Right lobe of liver (tissue), 6 donors: ENCODE results near the gene TBC1D24. TPM values are rescaled to one million over a fixed set of nuclear protein-coding genes. Genes with fewer than 3 reads are reported as not detected.

Experiments used
- ATAC-seq, 4 donors: fragments of 200-7000 bp; cut with Tn5 transposase; one replicate each; pipeline ENCODE4 v1.9.1; 2020; ENCODE audit warnings: mild to moderate bottlenecking in 4 of 4, moderate library complexity in 4 of 4
- DNase-seq, 3 donors: peaks; one replicate each; pipeline ENCODE4 v3.0.0-alpha.2; 2020
- H3K27ac ChIP-seq, 3 donors: fragments of 200-600 bp; one replicate each; pipeline ENCODE4 v1.8.0; 2022
- H3K27me3 ChIP-seq, 2 donors: fragments of 200-600 bp; one replicate each; pipeline ENCODE4 v1.8.0; 2022
- H3K36me3 ChIP-seq, 4 donors: fragments of 200-600 bp; sonication (generic) in 1 of 4; one replicate each; pipeline versions ENCODE4 v1.5.1 to v1.8.0; 2017 to 2022; ENCODE audit warnings: control low read depth in 1 of 4
- H3K4me1 ChIP-seq, 4 donors: fragments of 200-600 bp; sonication (generic) in 1 of 4; one replicate each; pipeline versions ENCODE4 v1.5.1 to v1.8.0; 2017 to 2022; ENCODE audit warnings: control low read depth in 1 of 4
- H3K4me3 ChIP-seq, 3 donors: fragments of 200-600 bp; one replicate each; pipeline ENCODE4 v1.8.0; 2022
- H3K9me3 ChIP-seq, 4 donors: fragments of 200-600 bp; sonication (generic) in 1 of 4; one replicate each; pipeline versions ENCODE4 v1.5.1 to v1.8.0; 2017 to 2022; ENCODE audit warnings: control low read depth in 1 of 4
- POLR2A ChIP-seq: fragments of 450-650 bp; IDR thresholded peaks from one replicate; pipeline ENCODE4 v1.6.1; 2017; ENCODE audit warnings: antibody characterized with exemption, mild to moderate bottlenecking
- WGBS: methylation state at CpG from one replicate; pipeline ENCODE4 v1.1.6; 2018; ENCODE audit warnings: low coverage, low lambda C conversion rate; ENCODE audit not compliant: insufficient coverage; ENCODE audit errors: missing lambda C conversion rate; 5-methylcytosine and 5-hydroxymethylcytosine counted together
- intact Hi-C, 2 donors: fragments of 100-400 bp; cut with DNase I; formaldehyde crosslinking; loops; one replicate each; pipeline versions ENCODE4 v1.11.2 to v1.14.1; 2022
- total RNA-seq, 6 experiments: library from RNA; depleted of rRNA in 2 of 6; stranded (reverse); fragments of >200 nt in 2 of 6; fragmentation: NEBNext Ultra II Directional in 3 of 6; extraction: Animal tissue kit (Norgen Biotek cat#: 25700) in 3 of 6; gene quantifications; one replicate each; pipeline versions ENCODE4 v1.1.0 to v1.2.4, GENCODE V29; 2016 to 2023
- TF ChIP-seq, protein P1 (sequence below), 4 donors: fragments of 200-600 bp in 3 of 4; fragments of 450-650 bp in 1 of 4; IDR thresholded peaks; one replicate each; pipeline versions ENCODE4 v1.5.1 to v1.8.0; 2016 to 2022; ENCODE audit warnings: antibody characterized with exemption in 4 of 4, mild to moderate bottlenecking in 2 of 4
- donor health status: DM: no; HTN: yes; CAD: no.
- donor health status: DM: no; HTN: no; CAD: no.
- donor health status: DM: no; HTN: no; CAD: no.
- donor health status: DM: no; HTN: yes; CAD: no.
- donor health status: DM: no; HTN: yes; CAD: no.

Gene TBC1D24
- total RNA-seq, 6 experiments from 2014 or later = 14.9 to 22.7 (median 17.5) TPM

DNA sequence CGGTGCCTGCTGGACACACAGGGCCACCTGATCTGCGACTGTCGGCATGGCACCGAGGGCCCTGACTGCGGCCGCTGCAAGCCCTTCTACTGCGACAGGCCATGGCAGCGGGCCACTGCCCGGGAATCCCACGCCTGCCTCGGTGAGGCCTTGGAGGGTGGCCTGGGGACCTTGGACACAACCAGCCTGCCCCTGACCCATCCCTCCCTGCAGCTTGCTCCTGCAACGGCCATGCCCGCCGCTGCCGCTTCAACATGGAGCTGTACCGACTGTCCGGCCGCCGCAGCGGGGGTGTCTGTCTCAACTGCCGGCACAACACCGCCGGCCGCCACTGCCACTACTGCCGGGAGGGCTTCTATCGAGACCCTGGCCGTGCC is 2.5 kb upstream of the TBC1D24 start:
- no peak overlapping the region for H3K4me3 ChIP-seq
- H3K36me3 ChIP-seq = no peaks in the 10 kb centered on the region
- H3K27ac ChIP-seq = no peak overlapping the region
- TF ChIP-seq POLR2A = no peak
- TF ChIP-seq, protein P1, sequence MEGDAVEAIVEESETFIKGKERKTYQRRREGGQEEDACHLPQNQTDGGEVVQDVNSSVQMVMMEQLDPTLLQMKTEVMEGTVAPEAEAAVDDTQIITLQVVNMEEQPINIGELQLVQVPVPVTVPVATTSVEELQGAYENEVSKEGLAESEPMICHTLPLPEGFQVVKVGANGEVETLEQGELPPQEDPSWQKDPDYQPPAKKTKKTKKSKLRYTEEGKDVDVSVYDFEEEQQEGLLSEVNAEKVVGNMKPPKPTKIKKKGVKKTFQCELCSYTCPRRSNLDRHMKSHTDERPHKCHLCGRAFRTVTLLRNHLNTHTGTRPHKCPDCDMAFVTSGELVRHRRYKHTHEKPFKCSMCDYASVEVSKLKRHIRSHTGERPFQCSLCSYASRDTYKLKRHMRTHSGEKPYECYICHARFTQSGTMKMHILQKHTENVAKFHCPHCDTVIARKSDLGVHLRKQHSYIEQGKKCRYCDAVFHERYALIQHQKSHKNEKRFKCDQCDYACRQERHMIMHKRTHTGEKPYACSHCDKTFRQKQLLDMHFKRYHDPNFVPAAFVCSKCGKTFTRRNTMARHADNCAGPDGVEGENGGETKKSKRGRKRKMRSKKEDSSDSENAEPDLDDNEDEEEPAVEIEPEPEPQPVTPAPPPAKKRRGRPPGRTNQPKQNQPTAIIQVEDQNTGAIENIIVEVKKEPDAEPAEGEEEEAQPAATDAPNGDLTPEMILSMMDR (IDR thresholded peaks at IDR 0.05) = no peak
- WGBS = no CpG with 5 or more reads among the region's 27 CpGs
- no peaks in the 10 kb centered on the region for H3K27me3 ChIP-seq
- ATAC-seq (no peak), DNase-seq (peak in 1 of 3 donors; percentile 59)
- intact Hi-C loops = no loop called here
- peaks cover 0 to 72% (median 20%) of the 10 kb centered on the region in 4 donors for H3K4me1 ChIP-seq
- H3K9me3 ChIP-seq = no peaks in the 10 kb centered on the region

DNA sequence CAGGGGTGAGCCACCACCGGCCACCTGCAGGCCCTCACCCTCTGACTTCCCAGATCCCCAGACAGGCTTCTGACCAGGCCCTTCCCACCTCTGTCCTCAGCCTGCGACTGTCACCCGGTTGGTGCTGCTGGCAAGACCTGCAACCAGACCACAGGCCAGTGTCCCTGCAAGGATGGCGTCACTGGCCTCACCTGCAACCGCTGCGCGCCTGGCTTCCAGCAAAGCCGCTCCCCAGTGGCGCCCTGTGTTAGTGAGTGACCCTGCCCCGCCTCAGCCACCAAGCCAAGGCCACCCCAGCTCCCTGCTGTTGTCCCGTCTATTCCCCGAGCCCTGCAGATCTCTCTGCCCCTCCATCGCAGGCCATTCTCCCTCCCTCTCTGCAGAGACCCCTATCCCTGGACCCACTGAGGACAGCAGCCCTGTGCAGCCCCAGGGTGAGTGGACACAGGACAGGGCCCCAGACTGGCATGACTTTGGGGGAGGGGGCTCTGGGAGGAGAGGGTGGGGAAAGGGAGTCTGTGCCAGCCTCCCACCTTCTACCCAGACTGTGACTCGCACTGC is 2.0 kb upstream of the TBC1D24 start:
- intact Hi-C loops = no loop called here
- Histone ChIP-seq H3K4me3 (no peak overlapping the region), H3K27me3 (no peaks in the 10 kb centered on the region), H3K27ac (no peak overlapping the region), H3K4me1 (peaks cover 0 to 72% (median 23%) of the 10 kb centered on the region in 4 donors), H3K9me3 (no peaks in the 10 kb centered on the region), H3K36me3 (no peaks in the 10 kb centered on the region)
- TF ChIP-seq POLR2A = no peak
- TF ChIP-seq, protein P1 (IDR thresholded peaks at IDR 0.05) = no peak
- ATAC-seq (peak in 3 of 4 donors; percentile 0 to 2 (median 2)), DNase-seq (peak; percentile 62 to 90 (median 76))
- 63% methylated on average over 9 of the region's 14 CpGs for WGBS

DNA sequence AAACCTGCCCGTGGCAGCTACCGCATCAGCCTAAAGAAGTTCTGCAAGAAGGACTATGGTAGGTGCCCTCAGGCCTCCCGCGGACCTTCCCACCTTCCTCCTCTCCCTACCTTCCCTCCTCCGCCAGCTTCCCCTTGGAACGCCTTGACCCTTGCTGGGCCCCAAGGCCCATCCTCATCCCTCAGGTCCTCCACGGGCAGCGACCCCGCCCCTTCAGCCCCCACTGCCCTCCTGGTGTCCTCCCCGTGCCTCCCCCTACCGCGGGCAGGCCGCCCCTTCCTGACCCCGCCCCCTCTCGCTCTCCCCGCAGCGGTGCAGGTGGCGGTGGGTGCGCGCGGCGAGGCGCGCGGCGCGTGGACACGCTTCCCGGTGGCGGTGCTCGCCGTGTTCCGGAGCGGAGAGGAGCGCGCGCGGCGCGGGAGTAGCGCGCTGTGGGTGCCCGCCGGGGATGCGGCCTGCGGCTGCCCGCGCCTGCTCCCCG is 1.4 kb upstream of the TBC1D24 start:
- WGBS = 18% methylated on average over 2 of the region's 49 CpGs
- Histone ChIP-seq H3K9me3 (no peaks in the 10 kb centered on the region), H3K4me1 (peaks cover 0 to 72% (median 24%) of the 10 kb centered on the region in 4 donors), H3K27me3 (no peaks in the 10 kb centered on the region), H3K4me3 (peak overlapping the region in 1 of 3 donors; percentile 89), H3K36me3 (no peaks in the 10 kb centered on the region), H3K27ac (no peak overlapping the region)
- DNase-seq (peak in 1 of 3 donors; percentile 56), ATAC-seq (no peak)
- intact Hi-C loops = no loop called here
- TF ChIP-seq, protein P1 (IDR thresholded peaks at IDR 0.05) = no peak

DNA sequence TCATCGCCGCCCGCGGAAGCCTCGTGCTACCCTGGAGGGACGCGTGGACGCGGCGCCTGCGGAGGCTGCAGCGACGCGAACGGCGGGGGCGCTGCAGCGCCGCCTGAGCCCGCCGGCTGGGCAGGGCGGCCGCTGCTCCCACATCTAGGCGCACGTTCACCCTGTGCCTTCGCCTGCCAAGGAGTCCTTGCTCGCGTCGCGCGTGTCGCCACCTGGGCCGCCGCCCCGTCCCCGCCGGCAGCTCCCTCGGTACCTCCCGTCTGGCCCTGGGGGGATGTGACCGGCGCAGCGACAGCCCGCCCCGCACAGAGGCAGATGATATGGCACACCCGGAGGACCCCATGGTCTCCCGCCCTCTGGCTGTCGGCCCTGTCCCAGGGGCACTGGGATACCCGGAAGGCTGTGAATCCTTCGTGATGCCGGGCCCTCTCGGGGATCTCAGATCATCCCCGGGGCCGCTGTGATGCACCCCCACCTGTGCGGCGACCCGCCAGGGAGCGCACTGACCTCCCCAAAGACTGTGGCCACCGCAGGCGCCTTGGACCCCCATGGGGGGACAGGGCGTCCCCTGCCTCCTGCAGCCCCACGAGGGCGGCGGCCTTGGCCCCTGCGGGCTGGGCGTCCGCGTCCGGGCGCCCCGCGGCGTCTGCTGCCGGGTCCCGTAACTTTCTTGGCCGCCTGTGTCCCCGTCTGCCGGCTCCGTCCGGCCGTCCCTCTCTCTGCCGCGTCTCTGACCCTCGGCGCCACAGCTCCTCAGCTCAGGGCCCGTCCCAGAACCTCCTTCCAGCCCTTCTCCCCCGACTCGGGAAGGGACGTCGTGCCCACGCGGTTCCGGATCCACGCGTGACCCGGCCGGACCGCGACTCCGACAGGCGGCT is 689 bp upstream of the TBC1D24 start:
- H3K9me3 ChIP-seq = no peaks in the 10 kb centered on the region
- TF ChIP-seq POLR2A = no peak
- TF ChIP-seq, protein P1 (IDR thresholded peaks at IDR 0.05) = peak; percentile 14 to 63 (median 40)
- no peaks in the 10 kb centered on the region for H3K36me3 ChIP-seq
- H3K4me1 ChIP-seq = peaks cover 0 to 64% (median 24%) of the 10 kb centered on the region in 4 donors
- intact Hi-C loops = no loop called here
- no CpG with 5 or more reads among the region's 100 CpGs for WGBS
- peak overlapping the region; percentile 77 to 87 (median 77) for H3K27ac ChIP-seq
- ATAC-seq (peak; percentile 42 to 65 (median 50)), DNase-seq (peak; percentile 66 to 69 (median 68))
- no peaks in the 10 kb centered on the region for H3K27me3 ChIP-seq
- peak overlapping the region; percentile 76 to 89 (median 79) for H3K4me3 ChIP-seq
